ENCODE measurements around the gene DENND11. TPM values are rescaled to one million over a fixed set of nuclear protein-coding genes. Genes with fewer than 3 reads are reported as not detected.

Gene DENND11
- polyA plus RNA-seq, 2 of the 4 experiments (the other 2 are of a cell fraction), result 7.1 to 11.5 TPM

GRCh38 chr7:141666071-141666470 lies 35.9 kb downstream of the DENND11 start:
- Histone ChIP-seq H3K9me3 (no peaks in the 10 kb centered on the region), H3K27ac (no peak overlapping the region), H3K4me2 (no peak overlapping the region), H3K4me3 (no peak overlapping the region), H3K4me1 (peaks cover 22% of the 10 kb centered on the region)
- no peak for DNase-seq (ENCODE audit: low read depth in 1 of 2, low spot score in 1 of 2)
- POLR2A ChIA-PET, result no interaction called here
- CTCF ChIA-PET, result interaction anchor here (0.6 to 2.4 kb wide), 5 partner anchors 12 to 425 kb away, joined by 3 to 9 read pairs (median 4); no protein-coding TSS in a partner anchor
- WGBS (ENCODE audit: missing lambda C conversion rate), result 93% methylated on average over 4 of the region's 4 CpGs
- no peak for FAIRE-seq
- TF ChIP-seq ATOH8 (CRISPR knock-in tag; IDR thresholded peaks at IDR 0.05; ENCODE audit: low read depth), result no peak
- TF ChIP-seq NR3C1 (IDR thresholded peaks at IDR 0.05), result no peak
- no peak for TF ChIP-seq PBX3 (IDR thresholded peaks at IDR 0.05)
- TF ChIP-seq HOXA7 (CRISPR knock-in tag; IDR thresholded peaks at IDR 0.05), result no peak
- no peak for TF ChIP-seq RCOR1 (IDR thresholded peaks at IDR 0.05; ENCODE audit: low read depth, low read length)
- TF ChIP-seq POLR2A (IDR thresholded peaks at IDR 0.05; ENCODE audit: low read length), result no peak
- TF ChIP-seq ESRRA (IDR thresholded peaks at IDR 0.05; ENCODE audit: borderline replicate concordance, low read length), result no peak
- no peak for TF ChIP-seq FOSB (CRISPR knock-in tag; IDR thresholded peaks at IDR 0.05)
- no peak for TF ChIP-seq PHF8 (IDR thresholded peaks at IDR 0.05; ENCODE audit: borderline replicate concordance, low read depth)
- TF ChIP-seq RNF2 (IDR thresholded peaks at IDR 0.05; ENCODE audit: borderline replicate concordance, low read depth), result no peak
- TF ChIP-seq RAD21 (conservative IDR thresholded peaks at IDR 0.05 in 1 of 2, IDR thresholded peaks at IDR 0.05 in 1 of 2), result no peak
- TF ChIP-seq JUN (IDR thresholded peaks at IDR 0.05), result no peak
- TF ChIP-seq HMGXB4 (CRISPR knock-in tag; IDR thresholded peaks at IDR 0.05; ENCODE audit: borderline replicate concordance), result no peak
- no peak for TF ChIP-seq RFX5 (IDR thresholded peaks at IDR 0.05)
- no peak for TF ChIP-seq MAZ (IDR thresholded peaks at IDR 0.05; ENCODE audit: borderline replicate concordance, low read depth, low read length)
- no peak for ATAC-seq

- H3K27ac ChIP-seq, result no peak overlapping the region
- no peak overlapping the region for H3K4me3 ChIP-seq
- no peak for FAIRE-seq
- ChIA-PET CTCF (interaction anchor here (0.6 to 2.0 kb wide), 4 partner anchors 11 to 425 kb away, joined by 4 to 7 read pairs (median 6); no protein-coding TSS in a partner anchor), POLR2A (no interaction called here)
- H3K9me3 ChIP-seq, result no peaks in the 10 kb centered on the region
- H3K4me2 ChIP-seq, result no peak overlapping the region
- DNase-seq (ENCODE audit: low read depth in 1 of 2, low spot score in 1 of 2), result no peak
- TF ChIP-seq NPAS2 (CRISPR knock-in tag; IDR thresholded peaks at IDR 0.05; ENCODE audit: borderline replicate concordance), result no peak
- TF ChIP-seq NR3C1 (IDR thresholded peaks at IDR 0.05), result no peak
- no peak for TF ChIP-seq SREBF2 (IDR thresholded peaks at IDR 0.05)
- no peak for TF ChIP-seq KDM1A (IDR thresholded peaks at IDR 0.05; ENCODE audit: low read depth)
- TF ChIP-seq ZC3H11A (IDR thresholded peaks at IDR 0.05), result no peak
- no peak for TF ChIP-seq EHMT2 (IDR thresholded peaks at IDR 0.05; ENCODE audit: low read depth)
- no peak for TF ChIP-seq HOXA7 (CRISPR knock-in tag; IDR thresholded peaks at IDR 0.05)
- no peak for TF ChIP-seq RAD21 (conservative IDR thresholded peaks at IDR 0.05 in 1 of 2, IDR thresholded peaks at IDR 0.05 in 1 of 2)
- no peak for TF ChIP-seq EP300 (IDR thresholded peaks at IDR 0.05)
- TF ChIP-seq RCOR1 (IDR thresholded peaks at IDR 0.05; ENCODE audit: low read depth, low read length), result no peak
- no peak for TF ChIP-seq FOSL2 (IDR thresholded peaks at IDR 0.05)
- TF ChIP-seq FOSL2 (CRISPR knock-in tag; IDR thresholded peaks at IDR 0.05), result no peak
- TF ChIP-seq PHF8 (IDR thresholded peaks at IDR 0.05; ENCODE audit: borderline replicate concordance, low read depth), result no peak
- TF ChIP-seq ZNF302 (CRISPR knock-in tag; IDR thresholded peaks at IDR 0.05), result no peak
- TF ChIP-seq ATOH8 (CRISPR knock-in tag; IDR thresholded peaks at IDR 0.05; ENCODE audit: low read depth), result no peak
- TF ChIP-seq FOSB (CRISPR knock-in tag; IDR thresholded peaks at IDR 0.05), result no peak
- TF ChIP-seq TFCP2L1 (CRISPR knock-in tag; IDR thresholded peaks at IDR 0.05), result no peak
- TF ChIP-seq JUN (IDR thresholded peaks at IDR 0.05), result no peak
- TF ChIP-seq BCL3 (IDR thresholded peaks at IDR 0.05), result no peak
- no peak for ATAC-seq
- WGBS (ENCODE audit: missing lambda C conversion rate), result 92% methylated on average over 18 of the region's 18 CpGs
- peaks cover 22% of the 10 kb centered on the region for H3K4me1 ChIP-seq
These were observed 36.5 kb downstream of the DENND11 start for GRCh38 chr7:141665208-141666035.

Measured in A549 (cell line).